ENCODE measurements around the gene FRAS1. TPM values are rescaled to one million over a fixed set of nuclear protein-coding genes. Genes with fewer than 3 reads are reported as not detected.
A peak's percentile ranks its signal among the peaks of the same experiment; 100 is the strongest.
"Not testable (repeated sequence)": the region's sequence is repeated elsewhere in the genome, so short reads cannot be mapped to it uniquely, and the experiment has no call there.

FRAS1 gene
- total RNA-seq, 1 donor from 2014 or later = 13.7 TPM

DNA sequence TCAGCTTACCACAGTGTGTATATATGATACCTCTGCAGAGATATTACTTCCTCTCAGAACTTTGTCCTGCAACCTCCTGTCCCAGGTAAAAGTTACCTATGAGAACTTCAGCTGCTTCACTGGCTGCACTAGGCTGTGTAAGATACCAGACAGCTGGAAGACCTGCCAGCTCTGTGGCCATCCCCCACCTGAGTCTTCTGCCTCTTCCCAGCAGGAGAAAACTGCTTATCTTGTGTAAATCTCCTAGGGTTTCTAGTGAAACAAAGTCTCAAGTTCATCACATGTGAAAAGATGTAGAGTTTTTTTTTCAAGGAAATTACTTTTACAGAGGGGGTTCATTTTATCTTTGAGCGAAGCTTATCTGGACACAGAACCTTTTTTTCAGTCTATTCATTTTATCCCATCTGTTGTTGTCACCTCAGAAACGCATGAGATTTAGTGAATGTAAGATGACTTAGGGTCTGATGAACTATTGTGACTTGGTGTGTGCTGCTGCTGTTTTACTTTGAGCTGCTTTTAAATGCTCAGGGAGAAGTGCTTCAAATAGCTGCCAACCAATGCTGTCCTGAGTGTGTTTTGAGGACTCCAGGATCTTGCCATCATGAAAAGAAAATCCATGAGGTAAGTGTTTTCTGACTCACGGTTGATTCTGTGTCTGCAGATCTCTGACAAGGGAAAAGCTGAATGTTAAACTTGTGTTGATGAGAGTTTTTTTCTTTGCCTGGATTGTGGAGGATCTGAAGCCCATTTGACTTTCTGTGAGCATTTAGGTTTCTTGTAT lies 187.8 kb downstream of the FRAS1 start:
- Histone ChIP-seq H3K4me3 (ENCODE audit: low read depth, low read length) (no peak overlapping the region), H3K36me3 (ENCODE audit: control insufficient read depth, insufficient read depth, low read length) (no peaks in the 10 kb centered on the region), H3K27me3 (ENCODE audit: control insufficient read depth, insufficient read depth, low read length) (no peaks in the 10 kb centered on the region)
- peak; percentile 55 for DNase-seq (ENCODE audit: low read depth)
- TF ChIP-seq, protein P1, sequence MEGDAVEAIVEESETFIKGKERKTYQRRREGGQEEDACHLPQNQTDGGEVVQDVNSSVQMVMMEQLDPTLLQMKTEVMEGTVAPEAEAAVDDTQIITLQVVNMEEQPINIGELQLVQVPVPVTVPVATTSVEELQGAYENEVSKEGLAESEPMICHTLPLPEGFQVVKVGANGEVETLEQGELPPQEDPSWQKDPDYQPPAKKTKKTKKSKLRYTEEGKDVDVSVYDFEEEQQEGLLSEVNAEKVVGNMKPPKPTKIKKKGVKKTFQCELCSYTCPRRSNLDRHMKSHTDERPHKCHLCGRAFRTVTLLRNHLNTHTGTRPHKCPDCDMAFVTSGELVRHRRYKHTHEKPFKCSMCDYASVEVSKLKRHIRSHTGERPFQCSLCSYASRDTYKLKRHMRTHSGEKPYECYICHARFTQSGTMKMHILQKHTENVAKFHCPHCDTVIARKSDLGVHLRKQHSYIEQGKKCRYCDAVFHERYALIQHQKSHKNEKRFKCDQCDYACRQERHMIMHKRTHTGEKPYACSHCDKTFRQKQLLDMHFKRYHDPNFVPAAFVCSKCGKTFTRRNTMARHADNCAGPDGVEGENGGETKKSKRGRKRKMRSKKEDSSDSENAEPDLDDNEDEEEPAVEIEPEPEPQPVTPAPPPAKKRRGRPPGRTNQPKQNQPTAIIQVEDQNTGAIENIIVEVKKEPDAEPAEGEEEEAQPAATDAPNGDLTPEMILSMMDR (IDR thresholded peaks at IDR 0.05; ENCODE audit: insufficient read depth, low read length, severe bottlenecking) = no peak
- FAIRE-seq = no peak

- no peak for FAIRE-seq
- Histone ChIP-seq H3K27me3 (ENCODE audit: control insufficient read depth, insufficient read depth, low read length) (no peaks in the 10 kb centered on the region), H3K36me3 (ENCODE audit: control insufficient read depth, insufficient read depth, low read length) (no peaks in the 10 kb centered on the region), H3K4me3 (ENCODE audit: low read depth, low read length) (no peak overlapping the region)
- peak; percentile 80 for DNase-seq (ENCODE audit: low read depth)
- TF ChIP-seq, protein P1 (IDR thresholded peaks at IDR 0.05; ENCODE audit: insufficient read depth, low read length, severe bottlenecking) = no peak
Measured at GRCh38 chr4:78247536-78248285, 190.6 kb downstream of the FRAS1 start.

GRCh38 chr4:78250500-78250899 lies 193.4 kb downstream of the FRAS1 start:
- TF ChIP-seq, protein P1 (IDR thresholded peaks at IDR 0.05; ENCODE audit: insufficient read depth, low read length, severe bottlenecking) = no peak
- DNase-seq (ENCODE audit: low read depth) (no peak), FAIRE-seq (no peak)
- Histone ChIP-seq H3K36me3 (ENCODE audit: control insufficient read depth, insufficient read depth, low read length) (no peaks in the 10 kb centered on the region), H3K4me3 (ENCODE audit: low read depth, low read length) (no peak overlapping the region), H3K27me3 (ENCODE audit: control insufficient read depth, insufficient read depth, low read length) (no peaks in the 10 kb centered on the region)

DNA sequence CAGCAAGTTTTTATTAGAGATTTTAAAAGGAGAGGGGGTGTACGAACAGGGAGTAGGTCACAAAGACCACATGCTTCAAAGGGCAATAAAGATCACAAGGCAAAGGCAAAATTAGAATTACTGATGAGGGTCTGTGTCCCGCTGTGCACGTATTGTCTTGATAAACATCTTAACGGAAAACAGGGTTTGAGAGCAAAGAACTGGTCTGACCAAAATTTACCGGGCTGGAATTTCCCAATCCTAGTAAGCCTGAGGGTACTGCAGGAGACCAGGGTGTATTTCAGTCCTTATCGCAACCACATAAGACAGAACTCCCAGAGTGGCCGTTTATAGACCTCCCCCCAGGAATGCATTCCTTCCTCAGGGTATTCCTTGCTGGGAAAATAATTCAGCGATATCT lies 195.7 kb downstream of the FRAS1 start:
- H3K36me3 ChIP-seq (ENCODE audit: control insufficient read depth, insufficient read depth, low read length); DNase-seq (ENCODE audit: low read depth); H3K4me3 ChIP-seq (ENCODE audit: low read depth, low read length); FAIRE-seq; H3K27me3 ChIP-seq (ENCODE audit: control insufficient read depth, insufficient read depth, low read length): not testable (repeated sequence)

- H3K36me3 ChIP-seq (ENCODE audit: control insufficient read depth, insufficient read depth, low read length) = no peaks in the 10 kb centered on the region
- DNase-seq (ENCODE audit: low read depth) (no peak), FAIRE-seq (no peak)
- H3K27me3 ChIP-seq (ENCODE audit: control insufficient read depth, insufficient read depth, low read length) = no peaks in the 10 kb centered on the region
- TF ChIP-seq, protein P1 (IDR thresholded peaks at IDR 0.05; ENCODE audit: insufficient read depth, low read length, severe bottlenecking) = no peak
- H3K4me3 ChIP-seq (ENCODE audit: low read depth, low read length) = no peak overlapping the region
Measured at GRCh38 chr4:78254893-78255292, 197.8 kb downstream of the FRAS1 start.

DNA sequence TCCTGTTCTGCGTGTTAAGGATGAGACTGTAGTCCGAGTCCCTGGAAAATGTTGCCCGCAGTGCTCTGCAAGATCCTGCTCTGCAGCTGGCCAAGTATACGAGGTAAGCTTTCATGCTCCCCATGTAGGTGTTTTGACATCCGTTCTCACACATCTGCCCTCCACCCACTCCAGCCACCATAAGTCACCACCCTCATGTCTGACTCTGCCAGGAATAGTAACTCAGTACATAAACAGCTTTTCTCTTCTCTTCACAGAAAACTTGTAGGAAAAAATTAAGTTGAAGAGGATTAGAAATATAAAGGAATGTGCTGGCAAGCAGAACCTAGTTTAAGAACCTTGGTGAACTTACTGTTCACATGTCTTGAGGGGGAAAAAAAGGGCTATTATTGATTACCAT lies 207.9 kb downstream of the FRAS1 start:
- DNase-seq (ENCODE audit: low read depth) (no peak), FAIRE-seq (no peak)
- TF ChIP-seq, protein P1 (IDR thresholded peaks at IDR 0.05; ENCODE audit: insufficient read depth, low read length, severe bottlenecking) = no peak
- Histone ChIP-seq H3K27me3 (ENCODE audit: control insufficient read depth, insufficient read depth, low read length) (no peaks in the 10 kb centered on the region), H3K36me3 (ENCODE audit: control insufficient read depth, insufficient read depth, low read length) (no peaks in the 10 kb centered on the region), H3K4me3 (ENCODE audit: low read depth, low read length) (no peak overlapping the region)
